Activated gamma-delta T cell (primary cell): ENCODE data around the gene PRR20B.
"Not testable (repeated sequence)": the region's sequence is repeated elsewhere in the genome, so short reads cannot be mapped to it uniquely, and the experiment has no call there.

Experiments
- DNase-seq: peaks from one replicate; lab custom pipeline; 2025; lab: John Stamatoyannopoulos, UW
- total RNA-seq, 2 donors: gene quantifications; one replicate each; lab custom pipeline; 2026; lab: John Stamatoyannopoulos, UW

The PRR20B gene
- total RNA-seq = 0 reads per million in 2 donors

DNA sequence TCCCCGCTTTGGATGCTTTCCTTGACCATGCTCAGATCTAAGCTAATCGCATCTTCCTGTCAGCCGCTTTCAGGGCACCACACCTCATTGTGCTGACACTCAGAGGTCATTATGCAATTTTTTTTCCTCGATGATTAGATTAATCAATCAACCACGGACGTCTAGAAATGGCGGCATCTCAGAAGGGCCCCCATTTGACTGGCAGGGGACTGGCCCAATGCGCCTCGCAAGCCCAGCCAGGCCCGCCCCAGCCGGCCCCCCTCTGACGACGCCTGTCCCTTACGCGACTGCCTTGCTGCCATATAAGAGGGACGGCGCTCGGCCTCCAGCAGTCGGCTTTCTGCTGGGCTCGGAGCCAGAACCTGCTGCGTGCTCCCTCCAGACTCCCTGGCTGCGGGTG lies at the start of gene PRR20B:
Gene PRR20B, plus strand, starts transcription at position 301 of the 400 bp plus-strand sequence. CDS start 387 bp downstream, outside the sequence.
- not testable (repeated sequence) for DNase-seq

DNA sequence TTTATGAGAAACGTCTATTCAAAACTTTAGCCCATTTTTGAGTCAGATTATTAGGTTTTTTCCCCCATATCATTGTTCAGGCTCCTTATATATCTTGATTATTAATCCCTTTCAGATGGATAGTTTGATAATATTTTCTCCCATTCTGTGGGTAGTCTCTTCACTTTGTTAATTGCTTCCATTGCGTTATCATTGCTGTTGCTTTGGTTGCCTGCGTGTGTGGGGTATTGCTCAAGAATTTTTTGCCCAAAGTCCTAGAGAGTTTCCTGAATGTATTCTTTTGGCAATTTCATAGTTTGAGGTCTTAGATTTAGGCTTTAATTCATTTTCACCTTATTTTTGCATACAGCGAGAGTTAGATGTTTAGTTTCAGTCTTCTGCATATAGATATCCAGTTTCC lies 32.3 kb upstream of the PRR20B start:
- DNase-seq = no peak

DNA sequence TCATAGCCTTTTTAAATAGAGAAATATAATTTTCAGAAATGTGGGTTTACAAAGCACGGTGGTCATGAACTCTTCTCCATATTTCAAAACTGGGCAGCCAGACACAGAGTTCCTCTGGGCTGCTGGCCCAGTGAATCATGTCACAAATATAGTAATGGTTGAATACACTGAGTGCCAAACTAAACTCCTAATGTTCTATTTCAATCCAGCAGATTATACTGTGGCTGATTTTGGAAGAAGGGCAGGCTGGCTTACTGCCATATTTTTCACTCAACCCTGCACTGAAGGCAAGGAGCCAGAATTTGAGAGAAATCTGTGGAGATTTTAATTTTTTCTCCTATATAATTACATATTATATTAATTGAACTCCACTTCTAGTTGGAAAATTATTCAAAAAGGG lies 23.6 kb upstream of the PRR20B start:
- DNase-seq = no peak

DNA sequence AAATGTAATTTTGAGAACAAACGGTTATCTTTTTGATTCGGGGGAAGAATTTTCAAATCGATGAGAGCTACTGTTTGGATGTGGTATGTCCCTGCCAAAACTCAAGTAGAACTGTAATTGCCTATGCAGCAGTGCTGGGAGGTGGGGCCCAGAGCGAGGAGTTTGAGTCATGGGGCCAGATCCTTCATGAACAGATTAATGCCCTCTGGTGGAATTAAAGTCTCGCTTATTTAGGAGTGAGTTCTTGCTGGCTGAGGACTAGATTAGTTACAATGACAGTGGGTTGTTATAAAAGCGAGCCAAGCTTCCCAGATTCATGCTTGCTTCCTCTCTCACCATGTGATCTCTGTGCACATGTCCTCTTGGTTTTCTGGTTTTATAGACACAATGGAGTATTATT lies 18.4 kb upstream of the PRR20B start:
- no peak for DNase-seq

DNA sequence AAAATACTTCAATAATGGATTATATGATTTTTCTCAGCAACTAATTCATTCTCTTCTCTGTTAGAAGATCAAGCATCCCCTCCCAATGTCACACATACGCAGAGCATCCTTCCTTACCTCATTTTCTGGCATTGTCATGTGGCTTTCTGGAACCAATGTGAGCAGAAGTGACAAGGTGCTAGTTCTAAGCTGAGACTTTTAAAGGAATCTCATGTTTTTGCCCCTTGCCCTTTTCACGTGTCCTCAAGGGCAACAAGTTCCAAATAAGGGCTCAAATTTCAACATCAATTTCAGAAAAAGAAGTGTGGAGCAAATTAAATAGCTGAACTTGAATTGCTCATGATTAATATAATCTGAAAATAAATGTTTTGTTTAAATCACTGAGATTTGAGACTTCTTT lies 11.2 kb upstream of the PRR20B start:
- DNase-seq = no peak

DNA sequence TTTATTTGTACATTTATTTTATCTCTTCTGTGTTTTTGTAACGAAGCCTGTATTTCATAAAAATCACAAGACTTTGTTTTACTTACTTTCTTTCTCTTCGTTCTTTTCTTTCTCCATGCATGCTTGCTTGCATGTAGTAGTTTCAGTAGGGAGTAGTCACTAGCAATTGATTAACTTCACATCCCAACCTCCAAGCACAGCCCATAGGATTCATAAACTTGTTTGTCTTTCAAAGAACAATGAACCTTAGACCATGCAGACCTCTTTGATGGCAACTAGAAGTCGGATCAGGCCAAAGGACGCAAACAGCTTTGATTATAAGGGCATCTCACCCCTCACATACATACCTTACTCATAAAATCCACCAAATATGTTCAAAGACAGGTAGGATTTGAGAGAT lies 9.7 kb upstream of the PRR20B start:
- no peak for DNase-seq

DNA sequence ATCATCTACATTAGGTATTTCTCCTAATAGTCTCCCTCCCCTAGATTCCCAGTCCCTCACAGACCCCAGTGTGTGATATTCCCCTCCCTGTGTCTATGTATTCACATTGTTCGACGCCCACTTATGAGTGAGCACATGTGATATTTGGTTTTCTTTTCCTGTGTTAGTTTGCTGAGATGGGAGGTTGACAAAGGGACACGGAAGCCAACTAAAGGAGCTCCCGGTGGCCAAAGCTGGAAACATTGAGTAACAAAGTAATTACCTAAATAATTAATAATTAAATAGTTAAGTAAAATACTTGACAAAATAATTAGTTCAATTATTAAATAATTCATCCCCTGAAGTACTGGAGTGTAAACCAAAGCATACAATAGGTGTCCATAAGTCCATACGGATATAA lies 8.3 kb upstream of the PRR20B start:
- no peak for DNase-seq

DNA sequence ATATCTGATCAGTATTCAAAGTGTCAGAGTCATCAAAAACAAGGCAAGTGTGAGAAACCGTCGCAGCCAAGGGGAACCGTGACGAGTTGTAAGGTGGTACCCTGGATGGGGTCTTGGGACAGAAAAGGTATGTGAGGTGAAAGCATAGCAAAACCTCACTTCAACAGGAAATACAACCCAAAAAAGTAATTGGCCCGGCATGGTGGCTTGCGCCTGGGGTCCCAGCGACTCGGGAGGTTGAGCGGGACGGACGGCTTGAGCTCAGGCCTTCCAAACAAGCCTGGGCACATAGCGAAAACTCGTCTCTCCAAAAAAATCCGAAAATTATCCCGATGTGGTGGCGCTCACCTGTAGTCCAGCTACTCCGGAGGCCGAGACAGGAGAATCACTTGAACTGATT lies 7.5 kb upstream of the PRR20B start:
- DNase-seq = not testable (repeated sequence)

DNA sequence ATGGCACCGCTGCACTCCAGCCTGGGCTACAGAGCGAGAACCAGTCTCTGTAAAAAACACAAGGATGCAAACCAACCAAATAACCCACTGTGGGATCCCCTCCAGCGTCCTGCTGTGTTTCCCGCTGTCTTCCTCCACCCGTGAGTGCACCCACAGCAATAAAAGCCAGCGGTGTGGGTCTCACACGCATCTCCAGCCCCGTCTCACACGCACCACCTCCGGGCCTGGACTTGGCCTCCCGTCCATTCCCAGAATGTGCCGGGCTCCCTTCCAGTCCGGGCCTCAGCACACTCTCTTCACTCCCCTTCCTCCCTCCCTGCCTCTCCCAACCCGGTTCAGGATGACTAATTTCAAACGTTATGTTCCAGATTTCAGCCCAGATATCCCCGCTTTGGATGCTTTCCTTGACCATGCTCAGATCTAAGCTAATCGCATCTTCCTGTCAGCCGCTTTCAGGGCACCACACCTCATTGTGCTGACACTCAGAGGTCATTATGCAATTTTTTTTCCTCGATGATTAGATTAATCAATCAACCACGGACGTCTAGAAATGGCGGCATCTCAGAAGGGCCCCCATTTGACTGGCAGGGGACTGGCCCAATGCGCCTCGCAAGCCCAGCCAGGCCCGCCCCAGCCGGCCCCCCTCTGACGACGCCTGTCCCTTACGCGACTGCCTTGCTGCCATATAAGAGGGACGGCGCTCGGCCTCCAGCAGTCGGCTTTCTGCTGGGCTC lies 6.9 kb upstream of the PRR20B start, which contains the start of gene PRR20A:
Gene PRR20A, plus strand, starts transcription at position 684 of the 734 bp plus-strand sequence. CDS start 387 bp downstream, outside the sequence.
- DNase-seq = not testable (repeated sequence)

DNA sequence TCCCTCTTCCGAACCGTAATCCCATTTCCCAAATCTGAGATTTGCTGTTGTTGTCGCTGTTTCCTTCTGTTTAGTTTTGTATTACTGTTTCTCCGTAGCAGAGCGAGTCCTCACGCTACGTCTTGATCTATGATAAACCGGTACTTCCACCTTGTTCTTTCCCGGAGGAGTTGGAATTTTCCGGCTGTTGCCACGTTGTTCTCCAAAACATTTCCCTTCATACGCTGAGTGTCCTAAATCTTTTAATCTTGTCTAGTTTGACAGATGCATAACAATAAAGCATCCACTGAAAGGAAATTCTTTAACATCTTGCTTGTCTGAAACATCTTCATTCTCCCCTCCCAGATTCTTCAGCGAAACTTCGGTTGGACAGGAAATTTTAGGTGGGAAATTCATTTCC lies 818 bp downstream of the PRR20B start:
- not testable (repeated sequence) for DNase-seq

DNA sequence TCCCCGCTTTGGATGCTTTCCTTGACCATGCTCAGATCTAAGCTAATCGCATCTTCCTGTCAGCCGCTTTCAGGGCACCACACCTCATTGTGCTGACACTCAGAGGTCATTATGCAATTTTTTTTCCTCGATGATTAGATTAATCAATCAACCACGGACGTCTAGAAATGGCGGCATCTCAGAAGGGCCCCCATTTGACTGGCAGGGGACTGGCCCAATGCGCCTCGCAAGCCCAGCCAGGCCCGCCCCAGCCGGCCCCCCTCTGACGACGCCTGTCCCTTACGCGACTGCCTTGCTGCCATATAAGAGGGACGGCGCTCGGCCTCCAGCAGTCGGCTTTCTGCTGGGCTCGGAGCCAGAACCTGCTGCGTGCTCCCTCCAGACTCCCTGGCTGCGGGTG lies 6.5 kb downstream of the PRR20B start, which contains the start of gene PRR20C:
Gene PRR20C, plus strand, starts transcription at position 301 of the 400 bp plus-strand sequence. CDS start 387 bp downstream, outside the sequence.
- DNase-seq = not testable (repeated sequence)

DNA sequence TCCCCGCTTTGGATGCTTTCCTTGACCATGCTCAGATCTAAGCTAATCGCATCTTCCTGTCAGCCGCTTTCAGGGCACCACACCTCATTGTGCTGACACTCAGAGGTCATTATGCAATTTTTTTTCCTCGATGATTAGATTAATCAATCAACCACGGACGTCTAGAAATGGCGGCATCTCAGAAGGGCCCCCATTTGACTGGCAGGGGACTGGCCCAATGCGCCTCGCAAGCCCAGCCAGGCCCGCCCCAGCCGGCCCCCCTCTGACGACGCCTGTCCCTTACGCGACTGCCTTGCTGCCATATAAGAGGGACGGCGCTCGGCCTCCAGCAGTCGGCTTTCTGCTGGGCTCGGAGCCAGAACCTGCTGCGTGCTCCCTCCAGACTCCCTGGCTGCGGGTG lies 13.0 kb downstream of the PRR20B start, which contains the start of gene PRR20D:
Gene PRR20D, plus strand, starts transcription at position 301 of the 400 bp plus-strand sequence. CDS start 387 bp downstream, outside the sequence.
- DNase-seq = not testable (repeated sequence)

DNA sequence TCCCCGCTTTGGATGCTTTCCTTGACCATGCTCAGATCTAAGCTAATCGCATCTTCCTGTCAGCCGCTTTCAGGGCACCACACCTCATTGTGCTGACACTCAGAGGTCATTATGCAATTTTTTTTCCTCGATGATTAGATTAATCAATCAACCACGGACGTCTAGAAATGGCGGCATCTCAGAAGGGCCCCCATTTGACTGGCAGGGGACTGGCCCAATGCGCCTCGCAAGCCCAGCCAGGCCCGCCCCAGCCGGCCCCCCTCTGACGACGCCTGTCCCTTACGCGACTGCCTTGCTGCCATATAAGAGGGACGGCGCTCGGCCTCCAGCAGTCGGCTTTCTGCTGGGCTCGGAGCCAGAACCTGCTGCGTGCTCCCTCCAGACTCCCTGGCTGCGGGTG lies 19.6 kb downstream of the PRR20B start, which contains the start of gene PRR20E:
Gene PRR20E, plus strand, starts transcription at position 301 of the 400 bp plus-strand sequence. CDS start 387 bp downstream, outside the sequence.
- not testable (repeated sequence) for DNase-seq

DNA sequence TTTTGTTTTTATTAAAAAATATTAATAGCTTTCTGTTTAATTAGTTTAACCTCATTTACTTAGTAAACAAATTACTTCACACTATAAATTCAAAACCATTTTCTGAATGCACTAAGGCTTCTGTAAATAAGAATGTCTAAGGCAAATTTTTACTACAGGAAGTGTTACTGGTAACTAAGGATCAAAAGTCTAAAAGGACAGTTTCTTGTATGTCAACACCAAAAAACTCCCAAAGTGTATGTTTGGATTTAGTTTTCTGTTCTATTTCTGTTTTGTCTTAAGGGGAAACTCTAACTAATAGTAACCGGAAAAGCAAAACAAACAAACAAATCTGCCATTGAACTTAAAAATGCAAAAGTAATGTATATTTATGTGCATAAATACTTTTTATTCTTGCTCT lies 44.4 kb downstream of the PRR20B start:
- no peak for DNase-seq
